ENCODE data around the gene CALCOCO2.
A peak's percentile ranks its signal among the peaks of the same experiment; 100 is the strongest.

Gene CALCOCO2

GRCh38 chr17:48873696-48874443, 43.0 kb downstream of the CALCOCO2 start:
- no peak for DNase-seq

- DNase-seq = peak; percentile 53
Measured at GRCh38 chr17:48878920-48879898, 48.4 kb downstream of the CALCOCO2 start.

- no peak for DNase-seq
Measured at GRCh38 chr17:48882272-48882671, 51.4 kb downstream of the CALCOCO2 start.

- no peak for DNase-seq
Measured at GRCh38 chr17:48883171-48883570, 52.3 kb downstream of the CALCOCO2 start.

GRCh38 chr17:48890086-48890485, 59.3 kb downstream of the CALCOCO2 start:
- DNase-seq = no peak

- no peak for DNase-seq
Measured at GRCh38 chr17:48892940-48893645, 62.3 kb downstream of the CALCOCO2 start.

- DNase-seq = no peak
Measured at GRCh38 chr17:48893646-48894508, 63.0 kb downstream of the CALCOCO2 start.

- no peak for DNase-seq
Measured at GRCh38 chr17:48894886-48895285, 64.1 kb downstream of the CALCOCO2 start.

- no peak for DNase-seq
Measured at GRCh38 chr17:48901241-48901640, 70.4 kb downstream of the CALCOCO2 start.

- no peak for DNase-seq
Measured at GRCh38 chr17:48903401-48903800, 72.6 kb downstream of the CALCOCO2 start.

- no peak for DNase-seq
Measured at GRCh38 chr17:48904428-48904827, 73.6 kb downstream of the CALCOCO2 start.

GRCh38 chr17:48905987-48906515, 75.2 kb downstream of the CALCOCO2 start:
- no peak for DNase-seq

GRCh38 chr17:48907713-48908046, 76.8 kb downstream of the CALCOCO2 start:
- DNase-seq = no peak

GRCh38 chr17:48908047-48908843, 77.4 kb downstream of the CALCOCO2 start, which contains the start of gene UBE2Z:
TSS of gene UBE2Z (plus strand) at chr17:48908407. CDS start at chr17:48908504, 97 bp downstream.
- DNase-seq = peak; percentile 97

- DNase-seq = peak; percentile 95
Measured at GRCh38 chr17:48908853-48909394, 78.1 kb downstream of the CALCOCO2 start.

GRCh38 chr17:48909783-48910182, 78.9 kb downstream of the CALCOCO2 start:
- DNase-seq = no peak

- DNase-seq = no peak
Measured at GRCh38 chr17:48910370-48910769, 79.5 kb downstream of the CALCOCO2 start.

- DNase-seq = no peak
Measured at GRCh38 chr17:48912476-48912875, 81.6 kb downstream of the CALCOCO2 start.
